Endothelial cell of umbilical vein (primary cell): ENCODE measurements around the gene INTS11. TPM values are rescaled to one million over a fixed set of nuclear protein-coding genes. Genes with fewer than 3 reads are reported as not detected.

Experiments used
- BruUV-seq: library from RNA; stranded (reverse); fragments of 400-500 nt; replicated peaks from 2 replicates; lab custom pipeline; 2021; lab: Mats Ljungman, UMichigan
- CTCF ChIA-PET: fragments of 300-600, 350-600 bp; sonication (Branson Sonifier 250); formaldehyde crosslinking; loops from one replicate; lab custom pipeline; 2021; ENCODE audit warnings: antibody characterized with exemption, inconsistent platforms; lab: Charles Lee
- POLR2A ChIA-PET: fragments of 300-600, 350-600 bp; sonication (Branson Sonifier 250); formaldehyde crosslinking; loops from one replicate; lab custom pipeline; 2021; ENCODE audit warnings: antibody characterized with exemption, inconsistent platforms; lab: Charles Lee
- DNase-seq: peaks from one replicate; pipeline ENCODE4 v3.0.0-alpha.2; 2011; ENCODE audit warnings: low read depth, low spot score
- FAIRE-seq: peaks from 2 replicates; lab custom pipeline; 2011; peaks lifted over from hg19 to GRCh38; lab: Jason Lieb, UNC
- H2AFZ ChIP-seq: 2 replicates; pipeline ENCODE4 v1.6.0; 2012; ENCODE audit warnings: low read depth, low read length, control low read depth, inconsistent platforms
- H3K27ac ChIP-seq: 2 replicates; pipeline ENCODE4 v1.5.1; 2011; ENCODE audit warnings: low read depth, mild to moderate bottlenecking, control low read depth, low read length, moderate library complexity; ENCODE audit not compliant: insufficient read depth
- H3K27me3 ChIP-seq, 2 experiments: 2 replicates each; pipeline versions ENCODE4 v1.6.0 to v1.6.1; 2011; ENCODE audit warnings: low read length in 2 of 2, mixed read lengths in 1 of 2; ENCODE audit not compliant: control insufficient read depth in 2 of 2, insufficient read depth in 2 of 2
- H3K36me3 ChIP-seq, 2 experiments: 2 replicates in 1 of 2; 3 replicates in 1 of 2; pipeline ENCODE4 v1.5.1; 2011; ENCODE audit warnings: low read length in 2 of 2, mild to moderate bottlenecking in 1 of 2, moderate library complexity in 1 of 2; ENCODE audit not compliant: control insufficient read depth in 2 of 2, insufficient read depth in 2 of 2; ENCODE audit errors: extremely low read depth in 1 of 2
- H3K4me1 ChIP-seq: 3 replicates; pipeline ENCODE4 v1.5.1; 2011; ENCODE audit warnings: mild to moderate bottlenecking, low read length; ENCODE audit not compliant: control insufficient read depth, insufficient read depth; ENCODE audit errors: extremely low read depth
- H3K4me2 ChIP-seq: 2 replicates; pipeline ENCODE4 v1.6.1; 2011; ENCODE audit warnings: low read length, control low read depth, mixed read lengths; ENCODE audit not compliant: insufficient read depth
- H3K4me3 ChIP-seq, 3 experiments: fragments of 200-600 bp in 1 of 3; sonication (generic), shearing (Covaris generic) in 1 of 3; replicated peaks in 1 of 3; 2 replicates each; pipeline ENCODE4 v1.5.1; 2011 to 2016; ENCODE audit warnings: control low read depth in 3 of 3, low read length in 3 of 3, mild to moderate bottlenecking in 2 of 3, inconsistent platforms in 1 of 3, low read depth in 1 of 3, moderate library complexity in 1 of 3; ENCODE audit not compliant: insufficient read depth in 1 of 3
- H3K79me2 ChIP-seq: 2 replicates; pipeline ENCODE4 v1.6.0; 2012; ENCODE audit warnings: low read length, inconsistent platforms; ENCODE audit not compliant: control insufficient read depth, insufficient read depth
- H3K9ac ChIP-seq: replicated peaks from 2 replicates; pipeline ENCODE3; 2011; ENCODE audit warnings: low read length, control low read depth; ENCODE audit not compliant: insufficient read depth; ENCODE audit errors: extremely low read depth
- H3K9me1 ChIP-seq: replicated peaks from 3 replicates; pipeline ENCODE4 v1.6.0; 2011; ENCODE audit warnings: mild to moderate bottlenecking, low read length; ENCODE audit not compliant: control insufficient read depth, insufficient read depth; ENCODE audit errors: extremely low read depth
- H3K9me3 ChIP-seq: replicated peaks from 2 replicates; pipeline ENCODE4 v1.5.1; 2012; ENCODE audit warnings: low read length, inconsistent platforms; ENCODE audit not compliant: control insufficient read depth, insufficient read depth
- H4K20me1 ChIP-seq: replicated peaks from 2 replicates; pipeline ENCODE3; 2011; ENCODE audit warnings: mild to moderate bottlenecking, low read length; ENCODE audit not compliant: control insufficient read depth, insufficient read depth; ENCODE audit errors: extremely low read depth
- CTCF ChIP-seq, 2 donors: IDR thresholded peaks; 1 replicate in 1 of 2; 2 replicates in 1 of 2; pipeline ENCODE4 v1.5.1; 2011; ENCODE audit warnings: low read length in 2 of 2, mild to moderate bottlenecking in 2 of 2, moderate library complexity in 2 of 2, control low read depth in 1 of 2, inconsistent platforms in 1 of 2, low read depth in 1 of 2; ENCODE audit not compliant: insufficient read depth in 1 of 2; ENCODE audit errors: extremely low read depth in 1 of 2
- EZH2 ChIP-seq: IDR thresholded peaks from 2 replicates; pipeline ENCODE4 v1.6.1; 2012; ENCODE audit warnings: borderline replicate concordance, low read depth, mild to moderate bottlenecking, moderate library complexity, low read length, inconsistent platforms; ENCODE audit not compliant: severe bottlenecking
- FOS ChIP-seq: IDR thresholded peaks from 2 replicates; pipeline ENCODE4 v1.6.1; 2011; ENCODE audit warnings: mild to moderate bottlenecking, low read length, moderate library complexity, borderline replicate concordance; ENCODE audit not compliant: insufficient read depth
- GATA2 ChIP-seq: IDR thresholded peaks from 2 replicates; pipeline ENCODE4 v1.7.0; 2011; ENCODE audit warnings: low read depth, mild to moderate bottlenecking, moderate library complexity, mixed read lengths, low read length; ENCODE audit not compliant: insufficient read length, insufficient read depth
- JUN ChIP-seq: IDR thresholded peaks from 2 replicates; pipeline ENCODE4 v1.6.1; 2011; ENCODE audit warnings: borderline replicate concordance, low read depth; ENCODE audit not compliant: insufficient read length, insufficient read depth
- MAX ChIP-seq: IDR thresholded peaks from 2 replicates; pipeline ENCODE4 v1.6.1; 2011; ENCODE audit not compliant: insufficient read depth, insufficient read length
- MYC ChIP-seq: IDR thresholded peaks from one replicate; pipeline ENCODE4 v1.6.1; 2011; ENCODE audit warnings: mild to moderate bottlenecking, low read depth, low read length
- POLR2A ChIP-seq: IDR thresholded peaks from 2 replicates; pipeline ENCODE4 v1.6.1; 2012; ENCODE audit warnings: low read depth, mild to moderate bottlenecking, control low read depth, low read length
- POLR2AphosphoS5 ChIP-seq: IDR thresholded peaks from 2 replicates; pipeline ENCODE4 v1.6.1; 2012; ENCODE audit warnings: low read depth, mild to moderate bottlenecking, control low read depth, low read length, moderate library complexity; ENCODE audit not compliant: insufficient read depth
- dilution Hi-C: fragments of 300-500 bp; cut with MboI; formaldehyde crosslinking; loops from one replicate; pipeline ENCODE4 v1.15.0; 2019; ENCODE audit warnings: low sequenced_read_pairs; ENCODE audit not compliant: extremely low pct_ligation_motif_present
- intact Hi-C: fragments of 100-400 bp; cut with micrococcal nuclease; formaldehyde crosslinking; loops from one replicate; pipeline ENCODE4 v1.10.0; 2022
- polyA plus RNA-seq, 4 experiments: library from polyadenylated mRNA; depleted of rRNA in 3 of 4; stranded (reverse) in 3 of 4; unstranded in 1 of 4; fragments of >200 nt; gene quantifications; 2 replicates each; pipeline versions ENCODE4 v1.2.1 to v1.2.3, GENCODE V29; 2011 to 2012; ENCODE audit warnings: missing spikeins in 1 of 4
- total RNA-seq: library from RNA; stranded (reverse); gene quantifications from 2 replicates; pipeline ENCODE4 v1.2.3, GENCODE V29; 2021

The INTS11 gene
- total and polyA plus RNA-seq, 2 donors (not counting 3 experiments of a cell fraction or from before 2014, with no cell fraction given): 132 to 222 TPM

DNA sequence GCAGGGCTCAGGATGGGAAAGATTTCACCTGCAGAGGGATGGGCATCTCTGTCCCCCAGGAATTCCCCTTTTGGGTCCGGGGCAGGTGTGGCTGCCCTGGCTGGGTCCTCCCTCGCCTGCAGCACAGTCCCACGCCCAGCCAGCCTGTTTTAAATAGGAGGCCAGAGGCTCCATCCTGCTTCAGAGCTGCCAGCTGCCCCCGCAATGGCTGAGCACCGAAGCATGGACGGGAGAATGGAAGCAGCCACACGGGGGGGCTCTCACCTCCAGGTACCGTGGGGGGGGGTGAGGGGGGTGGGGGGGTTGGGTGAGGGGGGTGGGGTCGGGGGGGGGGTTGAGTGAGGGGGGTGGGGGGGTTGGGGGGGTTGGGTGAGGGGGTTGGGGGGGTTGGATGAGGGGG, 40.6 kb downstream of the INTS11 start:
- no peaks in the 10 kb centered on the region for H3K79me2 ChIP-seq
- dilution Hi-C loops: no loop called here
- FAIRE-seq (no peak), DNase-seq (no peak)
- ChIA-PET CTCF (interaction anchor here (2.8 kb wide), 1 partner anchor 162 kb away, joined by 7 read pairs; no protein-coding TSS in a partner anchor), POLR2A (no interaction called here)
- no peak overlapping the region for H3K4me3 ChIP-seq
- no peaks in the 10 kb centered on the region for H3K36me3 ChIP-seq
- H3K9me1 ChIP-seq: no peaks in the 10 kb centered on the region
- H3K27ac ChIP-seq: no peak overlapping the region
- H3K27me3 ChIP-seq: no peaks in the 10 kb centered on the region
- TF ChIP-seq POLR2AphosphoS5: no peak
- TF ChIP-seq CTCF (IDR thresholded peaks at IDR 0.05; ENCODE audit: extremely low read depth in 1 of 2, insufficient read depth in 1 of 2, low read depth in 1 of 2, low read length in 2 of 2): no peak
- no peak for TF ChIP-seq JUN
- TF ChIP-seq POLR2A: no peak
- no peak for TF ChIP-seq GATA2
- TF ChIP-seq MAX: no peak
- no peak for TF ChIP-seq MYC
- no peak for TF ChIP-seq FOS
- no peak for TF ChIP-seq EZH2
- no peaks in the 10 kb centered on the region for H4K20me1 ChIP-seq
- peaks cover 2% of the 10 kb centered on the region for H3K4me1 ChIP-seq
- BruUV-seq: no TSS peak
- intact Hi-C loops: no loop called here
- no peaks in the 10 kb centered on the region for H3K9me3 ChIP-seq
- H3K4me2 ChIP-seq: no peak overlapping the region
- no peak overlapping the region for H2AFZ ChIP-seq
- no peak overlapping the region for H3K9ac ChIP-seq
